RWPE1 (cell line): ENCODE data around the gene VSIG8.

Source experiments
- CTCF ChIA-PET: fragments of 350-600 bp; sonication (Branson Sonifier 250); formaldehyde crosslinking; extraction: SDS; loops from one replicate; lab custom pipeline; 2021; lab: Yijun Ruan, JAX
- POLR2A ChIA-PET: fragments of 400-600 bp; formaldehyde crosslinking; extraction: SDS; loops from one replicate; lab custom pipeline; 2020; ENCODE audit warnings: antibody characterized with exemption; ENCODE audit not compliant: low non-redundant PET; lab: Yijun Ruan, JAX
- DNase-seq: peaks from one replicate; pipeline ENCODE4 v3.0.0; 2012; ENCODE audit warnings: low spot score
- H3K27ac ChIP-seq: fragments of 450-650 bp; 2 replicates; pipeline ENCODE4 v1.5.1; 2017
- CTCF ChIP-seq: fragments of 450-650 bp; conservative IDR thresholded peaks from 2 replicates; pipeline ENCODE4 v1.5.1; 2017; ENCODE audit warnings: low read depth, mild to moderate bottlenecking

Gene VSIG8

GRCh38 chr1:159841749-159842148, 20.7 kb downstream of the VSIG8 start:
- no peak for DNase-seq
- H3K27ac ChIP-seq: no peak overlapping the region
- ChIA-PET CTCF (no interaction called here), POLR2A (no interaction called here)
- no peak for TF ChIP-seq CTCF

DNA sequence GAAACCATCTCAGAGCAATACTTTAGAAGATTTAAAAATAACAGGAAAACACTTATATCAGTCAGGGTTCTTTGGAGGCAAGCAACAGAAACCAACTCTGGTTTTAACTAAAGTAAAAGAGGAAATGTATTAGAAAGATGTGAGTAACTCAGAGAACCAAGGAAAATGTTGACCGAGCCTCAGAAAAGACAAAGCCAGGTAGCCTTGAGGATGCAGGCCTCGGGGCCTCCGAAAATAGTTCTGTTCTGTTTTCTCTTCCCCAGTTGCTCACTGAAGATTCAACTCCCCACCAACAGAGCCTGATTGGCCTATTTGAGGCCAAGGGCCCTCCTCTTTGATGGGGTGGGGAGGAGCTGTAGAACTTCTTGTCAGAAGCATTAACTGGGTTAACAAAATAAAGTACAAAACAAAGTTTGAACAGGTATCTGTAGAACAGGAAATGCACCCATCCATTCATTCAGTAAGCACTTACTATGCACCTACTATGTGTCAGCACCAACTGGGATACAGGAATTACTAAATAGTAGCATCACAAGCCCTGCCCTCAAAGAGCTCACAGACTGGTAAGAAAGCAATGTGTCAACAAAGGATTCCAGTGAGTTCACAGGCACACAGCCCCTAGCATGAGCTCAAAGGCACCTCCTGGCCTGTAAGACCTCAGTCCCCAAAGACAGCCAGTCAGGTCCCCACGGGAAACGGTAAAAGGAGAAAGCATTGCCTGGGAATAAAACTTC, 23.2 kb downstream of the VSIG8 start:
- POLR2A ChIA-PET: no interaction called here
- no peak for TF ChIP-seq CTCF
- H3K27ac ChIP-seq: no peak overlapping the region
- DNase-seq: no peak
- CTCF ChIA-PET: interaction anchor here (0.6 to 1.4 kb wide), 2 partner anchors 12 to 25 kb away, joined by 3 read pairs; no protein-coding TSS in a partner anchor

DNA sequence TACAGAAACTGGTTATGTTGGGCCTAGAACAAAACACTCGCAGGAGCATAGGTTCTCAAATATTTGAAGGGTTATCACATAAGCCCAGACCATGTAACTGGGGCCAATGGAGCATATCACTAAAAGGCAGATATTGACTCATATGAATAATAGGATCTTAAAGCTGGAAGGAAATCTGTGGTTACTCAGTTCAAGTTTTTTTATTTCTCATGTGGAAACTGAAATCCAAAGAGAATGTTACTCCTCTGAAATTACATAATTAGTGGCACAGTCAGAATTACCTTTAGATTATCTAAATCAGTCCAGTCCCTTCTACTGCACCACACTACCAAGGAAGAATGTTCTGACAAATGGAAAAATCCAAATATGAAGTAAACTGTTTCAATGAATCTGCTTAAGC, 23.7 kb downstream of the VSIG8 start:
- CTCF ChIA-PET: interaction anchor here (1.4 kb wide), 1 partner anchor 13 kb away, joined by 3 read pairs; no protein-coding TSS in a partner anchor

DNA sequence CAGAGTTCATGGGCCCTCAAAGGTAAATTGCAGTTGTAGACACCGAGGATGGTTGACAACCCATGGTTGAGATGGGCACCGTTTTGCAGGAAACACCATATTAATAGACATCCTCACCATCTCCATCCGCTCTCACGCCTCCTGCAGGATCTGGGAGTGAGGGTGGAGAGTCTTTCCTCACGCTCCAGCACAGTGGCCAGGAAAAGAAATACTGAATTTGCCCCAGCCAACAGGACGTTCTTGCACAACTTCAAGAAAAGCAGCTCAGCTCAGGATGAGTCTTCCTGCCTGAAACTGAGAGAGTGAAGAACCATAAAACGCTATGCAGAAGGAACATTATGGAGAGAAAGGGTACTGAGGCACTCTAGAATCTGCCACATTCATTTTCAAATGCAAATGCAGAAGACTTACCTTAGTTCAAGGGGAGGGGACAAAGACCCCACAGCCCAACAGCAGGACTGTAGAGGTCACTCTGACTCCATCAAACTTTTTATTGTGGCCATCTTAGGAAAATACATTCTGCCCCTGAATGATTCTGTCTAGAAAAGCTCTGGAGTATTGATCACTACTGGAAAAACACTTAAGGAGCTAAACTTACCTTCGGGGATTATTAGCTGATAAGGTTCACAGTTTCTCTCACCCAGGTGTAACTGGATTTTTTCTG, 26.5 kb downstream of the VSIG8 start:
- no peak overlapping the region for H3K27ac ChIP-seq
- DNase-seq: no peak
- ChIA-PET POLR2A (no interaction called here), CTCF (interaction anchor here (0.6 kb wide), 2 partner anchors 54 to 56 kb away, joined by 3 to 4 read pairs; no protein-coding TSS in a partner anchor)
- no peak for TF ChIP-seq CTCF

More for the DNA sequence above, 23.7 kb downstream of the VSIG8 start:
- H3K27ac ChIP-seq: no peak overlapping the region
- POLR2A ChIA-PET: no interaction called here
- no peak for TF ChIP-seq CTCF
- no peak for DNase-seq

DNA sequence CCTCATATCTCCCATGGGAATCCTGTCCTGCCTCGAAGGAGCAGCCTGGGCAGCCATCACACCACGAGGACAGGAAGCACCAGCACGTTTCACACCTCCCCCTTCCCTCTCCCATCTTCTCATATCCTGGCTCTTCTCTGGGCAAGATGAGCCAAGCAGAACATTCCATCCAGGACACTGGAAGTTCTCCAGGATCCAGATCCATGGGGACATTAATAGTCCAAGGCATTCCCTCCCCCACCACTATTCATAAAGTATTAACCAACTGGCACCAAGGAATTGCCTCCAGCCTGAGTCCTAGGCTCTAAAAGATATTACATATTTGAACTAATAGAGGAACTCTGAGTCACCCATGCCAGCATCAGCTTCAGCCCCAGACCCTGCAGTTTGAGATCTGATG, 27.1 kb downstream of the VSIG8 start:
- ChIA-PET CTCF (interaction anchor here (0.6 kb wide), 1 partner anchor 54 kb away, joined by 3 read pairs; no protein-coding TSS in a partner anchor), POLR2A (no interaction called here)
- no peak for DNase-seq
- TF ChIP-seq CTCF: no peak
- no peak overlapping the region for H3K27ac ChIP-seq

DNA sequence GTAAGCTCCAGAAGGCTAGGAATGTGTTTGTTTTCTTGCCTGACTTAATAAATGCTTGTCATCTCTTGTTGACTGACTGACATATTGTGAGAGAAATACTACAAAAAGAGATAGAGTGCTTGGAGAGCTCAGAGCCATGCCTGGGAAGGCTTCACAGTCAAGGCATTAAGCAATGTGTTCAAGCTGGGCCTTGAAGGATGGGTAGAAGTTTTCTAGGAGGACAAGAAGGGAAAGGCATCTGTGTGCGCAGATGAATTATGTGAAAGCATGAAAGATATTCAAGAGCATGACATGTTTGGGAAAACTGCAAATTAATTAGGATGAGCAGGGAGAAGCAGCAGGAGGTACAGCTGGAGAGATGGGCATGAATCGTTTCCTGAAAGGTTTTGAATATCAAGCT, 30.1 kb downstream of the VSIG8 start:
- no peak overlapping the region for H3K27ac ChIP-seq
- ChIA-PET CTCF (interaction anchor here (0.5 to 1.6 kb wide), 2 partner anchors 33 to 172 kb away, joined by 5 to 6 read pairs; no protein-coding TSS in a partner anchor), POLR2A (no interaction called here)
- no peak for TF ChIP-seq CTCF
- DNase-seq: no peak
